GM19025 (cell line): ENCODE measurements around the gene RBM34.

Experiments
- ATAC-seq: cut with Tn5 transposase; IDR thresholded peaks from one replicate; pipeline ENCODE4 v1.9.1; 2021; ENCODE audit warnings: mild to moderate bottlenecking, low read depth, moderate library complexity; ENCODE audit not compliant: unreplicated experiment

RBM34 gene

GRCh38 chr1:235156740-235157139, 4.3 kb downstream of the RBM34 start:
- ATAC-seq, result no peak

DNA sequence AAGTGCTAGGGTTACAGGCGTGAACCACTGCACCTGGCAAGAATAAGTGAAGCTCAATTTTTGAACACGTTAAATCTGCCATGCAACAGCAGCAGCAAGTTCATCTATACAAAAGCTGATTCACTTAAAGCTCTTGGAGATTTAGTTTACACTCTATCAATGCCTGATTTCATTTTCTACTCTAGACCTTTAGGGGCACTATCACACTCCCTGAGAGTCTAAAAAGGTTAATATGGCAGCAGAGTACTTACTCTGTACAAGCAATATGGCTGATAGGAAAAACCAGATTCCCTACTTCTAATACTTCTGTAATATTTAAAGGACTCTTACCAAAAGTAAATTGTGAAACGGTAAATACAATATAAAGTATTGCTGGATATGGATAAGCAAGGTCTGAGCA, 4.8 kb downstream of the RBM34 start:
- no peak for ATAC-seq

DNA sequence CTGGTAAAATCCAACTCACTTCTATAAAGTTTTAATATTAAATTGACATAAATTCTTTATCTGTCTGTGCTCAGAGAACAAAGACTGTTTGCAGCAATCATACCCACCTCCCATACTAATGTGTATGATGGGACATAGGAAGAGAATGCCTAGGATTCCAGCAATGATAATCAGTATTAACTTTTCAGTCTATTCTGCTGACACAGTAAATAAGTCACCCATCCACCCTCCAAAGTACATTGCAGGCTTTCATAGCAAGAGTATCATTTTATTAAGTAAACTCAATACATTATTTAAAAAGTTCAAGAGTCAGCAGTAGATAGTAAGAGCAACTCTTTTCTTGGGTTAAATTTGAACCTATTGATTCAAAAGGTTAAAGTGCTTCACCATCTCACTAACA, 8.8 kb downstream of the RBM34 start:
- no peak for ATAC-seq

GRCh38 chr1:235151033-235151432, 10.0 kb downstream of the RBM34 start:
- ATAC-seq, result no peak

DNA sequence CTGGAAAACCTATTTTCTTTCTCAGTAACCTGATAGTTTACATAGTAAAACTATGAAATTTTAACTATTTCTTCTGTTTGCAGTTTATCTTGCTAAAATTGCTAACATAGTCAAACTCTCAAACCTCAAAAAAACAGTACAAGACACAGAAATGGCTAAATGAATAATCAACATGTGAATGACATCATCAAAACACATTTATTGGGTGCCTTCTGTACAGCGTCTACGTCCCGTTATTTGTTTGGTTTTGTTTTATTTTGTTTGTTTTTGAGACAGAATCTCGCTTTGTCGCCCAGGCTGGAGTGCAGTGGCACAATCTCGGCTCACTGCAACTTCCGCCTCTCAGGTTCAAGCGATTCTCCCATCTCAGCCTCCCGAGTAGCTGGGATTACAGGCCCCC, 11.2 kb downstream of the RBM34 start:
- no peak for ATAC-seq

- ATAC-seq, result no peak
Observed at GRCh38 chr1:235147269-235147668, 13.8 kb downstream of the RBM34 start.

DNA sequence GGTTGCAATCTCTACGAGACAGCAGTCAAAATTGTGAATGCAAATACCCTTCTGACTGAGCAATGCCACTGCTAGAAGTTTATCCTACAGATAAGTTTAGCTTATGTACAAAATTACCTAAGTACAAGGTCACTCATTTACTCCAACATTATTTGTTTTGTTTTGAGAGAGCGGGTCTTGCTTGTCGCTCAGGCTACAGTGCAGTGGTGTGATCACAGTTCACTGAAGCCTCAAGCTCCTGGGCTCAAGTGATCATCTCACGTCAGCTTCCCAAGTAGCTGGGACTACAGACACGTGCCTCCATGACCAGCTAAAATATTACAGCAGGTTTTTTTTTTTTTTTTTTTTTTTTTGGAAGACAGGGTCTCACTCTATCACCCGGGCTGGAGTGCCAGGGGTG, 15.4 kb downstream of the RBM34 start:
- no peak for ATAC-seq

- no peak for ATAC-seq
Observed at GRCh38 chr1:235142991-235143390, 18.1 kb downstream of the RBM34 start.

DNA sequence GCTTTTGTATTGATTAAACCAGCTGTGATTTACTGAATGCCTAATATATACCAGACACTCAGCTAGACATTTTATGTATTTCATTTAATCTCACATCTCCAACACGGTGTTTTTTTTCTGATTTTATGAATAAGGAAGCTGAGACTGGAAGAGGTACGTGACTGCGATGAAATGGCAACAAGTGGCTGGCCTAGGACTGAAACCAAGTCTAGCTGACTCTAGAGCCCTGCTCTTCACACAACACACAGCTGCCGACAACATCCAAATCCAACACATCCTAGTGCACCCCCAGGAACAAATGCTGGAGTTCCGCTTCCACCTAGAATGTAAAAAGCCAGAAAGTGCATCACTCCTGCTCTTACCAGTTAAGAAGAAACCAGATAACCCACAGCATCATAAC, 21.7 kb downstream of the RBM34 start:
- ATAC-seq, result no peak

DNA sequence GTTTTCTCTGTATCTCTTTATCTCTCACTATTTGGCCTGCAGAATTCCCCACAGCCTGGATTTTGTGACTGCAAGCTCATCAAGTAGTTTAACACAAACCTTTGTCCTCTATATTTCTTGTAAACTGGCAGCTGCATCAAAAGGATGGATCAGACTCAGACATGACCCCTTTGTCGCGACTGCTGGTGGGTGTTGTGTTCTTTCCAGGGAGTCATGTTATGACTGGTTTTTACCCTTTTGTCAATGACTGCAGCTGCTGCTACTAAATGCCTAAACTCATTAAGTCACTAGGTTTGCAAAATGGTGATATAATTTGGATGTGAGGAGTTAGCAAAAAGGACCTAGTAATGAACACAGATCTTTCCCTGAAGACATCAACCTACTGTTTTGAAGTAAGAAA, 22.2 kb downstream of the RBM34 start:
- no peak for ATAC-seq

DNA sequence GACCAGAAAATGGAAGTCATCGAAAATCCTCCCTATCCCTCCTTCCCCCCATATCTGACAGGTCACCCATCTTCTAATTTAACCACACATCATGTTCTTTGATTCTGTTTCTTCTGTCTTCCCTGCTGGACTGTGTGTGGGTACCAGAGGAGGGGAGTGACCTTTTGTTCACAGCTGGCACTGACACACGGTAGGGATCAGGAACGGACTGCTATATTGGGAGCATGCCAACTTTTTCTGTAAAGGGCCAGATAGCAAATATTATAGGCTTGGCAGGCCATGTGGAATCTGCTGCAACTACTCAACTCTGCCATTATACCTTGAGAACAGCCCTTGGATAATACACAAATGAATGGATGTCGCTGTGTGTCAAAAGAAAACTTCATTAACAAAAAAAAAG, 24.9 kb downstream of the RBM34 start:
- ATAC-seq, result no peak

DNA sequence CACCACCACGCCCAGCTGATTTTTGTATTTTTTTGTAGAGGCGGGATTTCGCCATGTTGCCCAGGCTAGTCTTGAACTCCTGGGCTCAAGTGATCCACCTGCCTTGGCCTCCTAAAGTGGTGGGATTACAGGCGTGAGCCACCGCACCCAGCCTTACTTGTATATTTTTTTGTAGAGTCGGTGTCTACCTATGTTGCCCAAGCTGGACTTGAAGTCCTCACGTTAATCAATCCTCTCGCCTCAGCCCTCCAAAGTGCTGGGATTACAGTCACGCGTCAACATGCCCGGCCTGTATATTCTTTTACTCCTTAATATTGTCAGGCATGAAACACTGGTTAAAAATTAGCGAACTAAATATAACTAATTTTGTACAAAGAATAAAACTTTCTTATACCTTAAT, 26.9 kb downstream of the RBM34 start:
- ATAC-seq, result no peak

DNA sequence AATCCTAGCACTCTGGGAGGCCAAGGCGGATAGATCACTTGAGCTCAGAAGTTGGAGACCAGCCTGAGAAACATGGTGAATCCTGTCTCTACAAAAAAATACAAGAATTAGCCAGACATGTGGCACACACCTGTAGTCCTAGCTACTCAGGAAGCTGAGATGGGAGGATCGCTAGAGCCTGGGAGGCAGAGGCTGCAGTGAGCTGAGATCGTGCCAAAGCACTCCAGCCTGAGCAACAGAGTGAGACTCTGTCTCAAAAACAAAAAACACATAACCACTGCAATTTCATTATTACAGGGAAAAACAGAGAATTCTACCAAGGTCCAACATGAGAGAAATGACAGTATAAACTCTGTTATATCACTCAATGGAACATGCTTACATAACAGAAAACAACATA, 28.0 kb downstream of the RBM34 start:
- ATAC-seq, result no peak

- ATAC-seq, result no peak
Observed at GRCh38 chr1:235131961-235132360, 29.1 kb downstream of the RBM34 start.

GRCh38 chr1:235130766-235131270, 30.2 kb downstream of the RBM34 start:
- no peak for ATAC-seq

DNA sequence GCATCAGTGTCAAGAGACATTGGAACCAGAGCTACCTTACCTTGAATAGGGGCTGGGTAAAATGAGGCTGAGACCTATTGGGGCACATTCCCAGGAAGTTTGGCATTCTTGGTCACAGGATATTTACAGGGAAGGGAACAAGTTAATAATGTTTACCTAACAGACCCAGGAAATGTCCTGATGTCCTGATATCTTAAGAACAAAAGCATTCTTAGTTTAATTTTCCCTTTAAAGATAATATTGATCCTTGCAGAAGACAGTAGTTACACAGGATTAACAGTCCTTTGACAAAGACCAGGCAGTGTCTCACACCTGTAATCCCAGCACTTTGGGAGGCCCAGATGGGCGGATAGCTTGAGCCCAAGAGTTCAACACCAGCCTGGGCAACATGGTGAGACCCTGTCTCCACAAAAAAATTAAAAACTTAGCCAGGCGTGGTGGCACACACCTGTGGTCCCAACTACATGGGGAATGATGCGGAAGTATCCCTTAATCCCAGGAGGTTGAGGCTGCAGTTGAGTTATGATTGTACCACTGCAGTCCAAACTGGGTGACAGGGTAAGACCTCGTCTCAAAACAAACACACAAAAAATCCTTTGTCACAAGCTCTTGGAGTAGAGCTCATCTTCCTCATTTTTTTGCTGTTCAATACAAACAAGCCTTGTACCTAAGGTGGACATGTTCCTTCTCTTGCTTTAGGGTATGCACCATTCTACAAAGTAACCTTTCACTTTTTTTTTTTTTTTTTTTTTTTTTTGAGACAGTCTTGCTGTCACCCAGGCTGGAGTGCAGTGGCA, 31.1 kb downstream of the RBM34 start:
- ATAC-seq, result no peak

DNA sequence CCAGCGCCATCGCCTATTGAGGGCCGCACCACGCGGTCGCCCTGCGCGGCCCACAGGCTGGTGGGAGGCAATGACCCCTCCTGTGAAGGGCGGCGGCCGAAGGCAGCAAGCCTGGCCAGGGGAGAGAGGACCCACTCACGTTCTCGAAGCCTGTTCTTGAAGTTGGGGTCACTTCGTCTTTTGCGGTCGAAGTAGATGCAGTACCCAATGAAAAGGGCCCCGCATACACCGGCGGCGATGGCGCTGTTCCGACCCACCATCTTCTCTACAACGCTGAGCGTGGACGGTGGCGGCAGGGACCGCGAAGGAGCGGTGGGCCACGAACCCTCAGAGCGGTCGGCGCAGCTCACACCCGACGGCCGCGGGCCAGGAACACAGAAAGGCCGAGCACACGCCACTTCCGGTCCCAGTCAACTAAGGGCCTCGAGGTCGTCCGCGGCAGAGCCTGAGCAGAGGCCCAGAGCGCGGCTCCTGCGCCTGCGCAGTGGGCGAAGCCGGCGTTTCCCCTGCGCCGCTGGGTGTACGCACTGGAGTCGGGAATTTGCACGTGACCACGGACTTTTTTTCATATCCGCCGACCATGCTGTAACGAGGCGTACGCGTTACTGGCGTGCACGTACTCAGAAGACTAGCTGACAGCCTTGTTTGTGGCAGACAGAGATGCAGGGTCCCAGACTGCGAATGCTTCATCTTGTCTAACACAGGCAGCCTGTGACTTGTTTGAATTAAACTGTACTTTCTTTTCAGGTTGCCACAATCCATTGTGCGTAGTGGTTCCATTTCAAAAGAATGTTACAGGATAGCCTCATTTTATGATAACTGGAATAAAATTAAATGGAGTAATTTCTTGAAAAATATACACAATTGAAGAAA, 32.4 kb downstream of the RBM34 start, which contains the start of gene TOMM20:
TSS of gene TOMM20 (minus strand) at position 382 of the 873 bp plus-strand sequence. CDS start at position 260, 122 bp downstream.
- ATAC-seq, result peak; percentile 97

- no peak for ATAC-seq
Observed at GRCh38 chr1:235127732-235128455, 33.2 kb downstream of the RBM34 start.

DNA sequence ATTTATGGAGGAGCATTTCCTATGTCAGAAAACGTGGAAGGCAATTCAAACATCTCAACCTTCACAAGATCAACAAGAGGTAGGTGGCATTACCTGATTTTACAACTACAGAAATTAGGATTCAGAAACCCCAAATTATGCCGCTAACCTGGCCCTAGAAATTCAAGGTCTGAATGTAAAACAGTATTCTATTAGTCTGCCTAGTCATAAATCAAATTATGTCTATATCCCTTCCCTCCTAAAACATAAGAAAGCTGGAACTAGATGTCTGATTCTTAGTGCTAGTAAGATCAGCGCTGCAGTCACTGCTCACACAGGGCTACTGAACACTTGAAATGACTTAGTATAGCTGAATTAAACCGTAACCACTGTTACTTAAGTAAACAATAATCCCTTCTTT, 33.8 kb downstream of the RBM34 start:
- ATAC-seq, result no peak

GRCh38 chr1:235124665-235125064, 36.4 kb downstream of the RBM34 start:
- no peak for ATAC-seq

- ATAC-seq, result no peak
Observed at GRCh38 chr1:235124111-235124510, 36.9 kb downstream of the RBM34 start.
